Sigmoid colon (tissue), 7 donors: Measurements from ENCODE around the gene COX10. TPM values are rescaled to one million over a fixed set of nuclear protein-coding genes. Genes with fewer than 3 reads are reported as not detected.

Experiments
- DNase-seq: peaks from one replicate; pipeline ENCODE4 v3.0.0-alpha.2; 2019
- H3K27ac ChIP-seq, 4 donors: fragments of 200-600 bp; sonication (generic); one replicate each; pipeline ENCODE4 v1.5.1; 2016 to 2019; ENCODE audit warnings: mild to moderate bottlenecking in 1 of 4
- H3K27me3 ChIP-seq, 3 donors: fragments of 200-600 bp; sonication (generic); one replicate each; pipeline ENCODE4 v1.5.1; 2019; ENCODE audit warnings: mild to moderate bottlenecking in 1 of 3
- H3K36me3 ChIP-seq, 4 donors: fragments of 200-600 bp; sonication (generic); one replicate each; pipeline ENCODE4 v1.5.1; 2016 to 2019
- H3K4me1 ChIP-seq, 4 donors: fragments of 200-600 bp; sonication (generic); one replicate each; pipeline ENCODE4 v1.5.1; 2017 to 2019
- H3K4me3 ChIP-seq, 4 donors: fragments of 200-600 bp; sonication (generic); one replicate each; pipeline ENCODE4 v1.5.1; 2017 to 2019; ENCODE audit warnings: mild to moderate bottlenecking in 2 of 4, moderate library complexity in 1 of 4
- H3K9me3 ChIP-seq, 4 donors: fragments of 200-600 bp in 3 of 4; sonication (generic) in 3 of 4; one replicate each; pipeline versions ENCODE4 v1.5.1 to v1.6.1; 2013 to 2019
- CTCF ChIP-seq, 4 experiments: fragments of 450-650 bp in 3 of 4; fragments of 200-600 bp in 1 of 4; IDR thresholded peaks; one replicate each; pipeline ENCODE4 v1.5.1; 2016 to 2019; ENCODE audit warnings: antibody characterized with exemption in 4 of 4, mild to moderate bottlenecking in 3 of 4, moderate library complexity in 2 of 4
- EP300 ChIP-seq, 4 donors: sonication (generic); formaldehyde crosslinking; IDR thresholded peaks; one replicate each; pipeline ENCODE4 v1.6.1; 2017; ENCODE audit warnings: antibody characterized with exemption in 4 of 4
- POLR2A ChIP-seq, 2 donors: fragments of 450-650 bp; IDR thresholded peaks; one replicate each; pipeline ENCODE4 v1.6.1; 2016; ENCODE audit warnings: antibody characterized with exemption in 2 of 2, mild to moderate bottlenecking in 2 of 2, moderate library complexity in 2 of 2
- POLR2AphosphoS5 ChIP-seq, 4 donors: sonication (generic); formaldehyde crosslinking; IDR thresholded peaks; one replicate each; pipeline ENCODE4 v1.6.1; 2017; ENCODE audit warnings: antibody characterized with exemption in 4 of 4
- WGBS, 2 donors: extraction: QIAGEN DNeasy Blood & Tissue Kit; methylation state at CpG; one replicate each; pipeline ENCODE4 v1.1.7; 2013; 5-methylcytosine and 5-hydroxymethylcytosine counted together
- intact Hi-C: fragments of 100-400 bp; cut with DNase I; formaldehyde crosslinking; loops from one replicate; pipeline ENCODE4 v1.15.1; 2023
- polyA plus RNA-seq, 3 donors: library from polyadenylated mRNA; stranded (reverse); fragments of 200-250 nt; gene quantifications; one replicate each; pipeline ENCODE4 v1.2.3, GENCODE V29; 2013
- total RNA-seq, 4 donors: library from RNA; depleted of rRNA; stranded (reverse); fragments of >200 nt; gene quantifications; one replicate each; pipeline ENCODE4 v1.1.0, GENCODE V29; 2016
- donor health status: healthy with polysubstance abuse.
- donor health status: Bipolar disorder and iron deficiency.
- donor health status: healthy.

The COX10 gene
- total and polyA plus RNA-seq, 7 donors: 14.4 to 23.9 (median 17.3) TPM

GRCh38 chr17:14037453-14037852 is 31.9 kb upstream of the COX10 start:
- WGBS, 2 donors: 89 to 94% methylated on average over 1 of the region's 1 CpG
- TF ChIP-seq CTCF (IDR thresholded peaks at IDR 0.05): no peak
- no peak for TF ChIP-seq POLR2AphosphoS5 (IDR thresholded peaks at IDR 0.05)
- no peak for TF ChIP-seq EP300 (IDR thresholded peaks at IDR 0.05)
- TF ChIP-seq POLR2A (IDR thresholded peaks at IDR 0.05): no peak
- Histone ChIP-seq H3K4me3 (no peak overlapping the region), H3K4me1 (peaks cover 0 to 8% (median 3%) of the 10 kb centered on the region in 4 donors), H3K36me3 (peaks cover 0 to 17% (median 2%) of the 10 kb centered on the region in 4 donors), H3K27ac (no peak overlapping the region), H3K9me3 (no peaks in the 10 kb centered on the region), H3K27me3 (no peaks in the 10 kb centered on the region)
- intact Hi-C loops: no loop called here
- no peak for DNase-seq

GRCh38 chr17:14038206-14038605 is 31.1 kb upstream of the COX10 start:
- Histone ChIP-seq H3K27ac (no peak overlapping the region), H3K36me3 (peaks cover 0 to 9% (median 2%) of the 10 kb centered on the region in 4 donors), H3K4me3 (no peak overlapping the region), H3K9me3 (no peaks in the 10 kb centered on the region), H3K27me3 (no peaks in the 10 kb centered on the region), H3K4me1 (peaks cover 0 to 8% (median 3%) of the 10 kb centered on the region in 4 donors)
- no peak for TF ChIP-seq CTCF (IDR thresholded peaks at IDR 0.05)
- no peak for TF ChIP-seq EP300 (IDR thresholded peaks at IDR 0.05)
- TF ChIP-seq POLR2AphosphoS5 (IDR thresholded peaks at IDR 0.05): no peak
- TF ChIP-seq POLR2A (IDR thresholded peaks at IDR 0.05): no peak
- intact Hi-C loops: no loop called here
- DNase-seq: no peak
- WGBS, 2 donors: 50 to 57% methylated on average over 1 of the region's 1 CpG

GRCh38 chr17:14042411-14042810 is 26.9 kb upstream of the COX10 start:
- H3K36me3 ChIP-seq: no peaks in the 10 kb centered on the region
- intact Hi-C loops: no loop called here
- no peaks in the 10 kb centered on the region for H3K9me3 ChIP-seq
- peaks cover 0 to 8% (median 3%) of the 10 kb centered on the region in 4 donors for H3K4me1 ChIP-seq
- TF ChIP-seq POLR2AphosphoS5 (IDR thresholded peaks at IDR 0.05): no peak
- H3K4me3 ChIP-seq: no peak overlapping the region
- H3K27me3 ChIP-seq: no peaks in the 10 kb centered on the region
- no peak for DNase-seq
- WGBS, 2 donors: 86 to 93% methylated on average over 4 of the region's 4 CpGs
- H3K27ac ChIP-seq: no peak overlapping the region

- intact Hi-C loops: no loop called here
- 50 to 74% methylated on average over 1 of the region's 1 CpG for WGBS, 2 donors
These were observed 24.6 kb upstream of the COX10 start for GRCh38 chr17:14044702-14045101.

GRCh38 chr17:14046978-14047377 is 22.3 kb upstream of the COX10 start:
- DNase-seq: no peak
- Histone ChIP-seq H3K9me3 (no peaks in the 10 kb centered on the region), H3K4me1 (no peaks in the 10 kb centered on the region), H3K36me3 (no peaks in the 10 kb centered on the region), H3K27me3 (no peaks in the 10 kb centered on the region), H3K27ac (no peak overlapping the region), H3K4me3 (no peak overlapping the region)
- no peak for TF ChIP-seq POLR2AphosphoS5 (IDR thresholded peaks at IDR 0.05)
- TF ChIP-seq POLR2A (IDR thresholded peaks at IDR 0.05): no peak
- no peak for TF ChIP-seq EP300 (IDR thresholded peaks at IDR 0.05)
- 88 to 94% methylated on average over 6 of the region's 6 CpGs for WGBS, 2 donors
- intact Hi-C loops: no loop called here

More at GRCh38 chr17:14044702-14045101, 24.6 kb upstream of the COX10 start:
- TF ChIP-seq POLR2A (IDR thresholded peaks at IDR 0.05): no peak
- TF ChIP-seq CTCF (IDR thresholded peaks at IDR 0.05): no peak
- TF ChIP-seq EP300 (IDR thresholded peaks at IDR 0.05): no peak
- no peak for TF ChIP-seq POLR2AphosphoS5 (IDR thresholded peaks at IDR 0.05)
- Histone ChIP-seq H3K9me3 (no peaks in the 10 kb centered on the region), H3K36me3 (no peaks in the 10 kb centered on the region), H3K27ac (no peak overlapping the region), H3K27me3 (no peaks in the 10 kb centered on the region), H3K4me1 (no peaks in the 10 kb centered on the region), H3K4me3 (no peak overlapping the region)
- no peak for DNase-seq

GRCh38 chr17:14047591-14047990 is 21.7 kb upstream of the COX10 start:
- no peaks in the 10 kb centered on the region for H3K4me1 ChIP-seq
- WGBS, 2 donors: 87 to 94% methylated on average over 4 of the region's 4 CpGs
- H3K27ac ChIP-seq: no peak overlapping the region
- no peak for DNase-seq
- H3K9me3 ChIP-seq: no peaks in the 10 kb centered on the region
- no peaks in the 10 kb centered on the region for H3K27me3 ChIP-seq
- TF ChIP-seq POLR2A (IDR thresholded peaks at IDR 0.05): no peak
- H3K36me3 ChIP-seq: no peaks in the 10 kb centered on the region
- intact Hi-C loops: no loop called here
- H3K4me3 ChIP-seq: no peak overlapping the region
